ENCODE measurements around the gene TREX2.

The TREX2 gene

DNA sequence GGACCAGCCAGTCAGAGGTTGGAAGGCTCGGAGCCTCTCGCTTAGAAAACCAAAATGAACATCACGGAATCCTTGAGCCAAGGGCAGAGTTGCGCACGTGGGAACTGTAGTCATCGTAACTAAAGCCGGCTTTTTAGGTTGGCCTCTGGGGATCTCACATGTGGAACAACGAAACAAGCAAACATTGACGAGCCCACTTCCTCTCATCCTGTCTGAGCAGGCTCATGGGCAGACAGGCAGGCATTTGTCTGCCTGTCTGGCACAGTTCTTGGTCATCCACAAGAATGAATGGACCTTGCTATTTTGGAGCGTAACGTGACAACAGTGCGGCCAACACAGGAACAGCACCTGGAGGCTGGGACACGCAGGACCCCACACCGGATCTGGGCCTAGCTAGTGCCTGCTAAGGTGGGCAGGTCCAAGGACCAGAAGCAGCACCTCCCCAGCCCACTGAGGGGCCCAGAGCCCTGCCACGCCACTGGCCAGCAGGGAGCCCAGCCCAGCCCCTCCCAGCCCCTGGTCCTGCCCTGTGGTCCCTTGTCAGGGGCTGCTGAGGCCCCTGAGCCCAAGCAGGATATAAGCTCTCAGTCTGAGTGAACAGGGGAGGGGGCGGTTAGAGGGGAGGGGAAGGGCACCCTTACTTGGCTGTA, 9.2 kb upstream of the TREX2 start:
- no peak for ATAC-seq

- ATAC-seq = no peak
These were observed 5.1 kb upstream of the TREX2 start for GRCh38 chrX:153450949-153451277.

- ATAC-seq = no peak
These were observed 4.5 kb upstream of the TREX2 start for GRCh38 chrX:153450114-153450948.

DNA sequence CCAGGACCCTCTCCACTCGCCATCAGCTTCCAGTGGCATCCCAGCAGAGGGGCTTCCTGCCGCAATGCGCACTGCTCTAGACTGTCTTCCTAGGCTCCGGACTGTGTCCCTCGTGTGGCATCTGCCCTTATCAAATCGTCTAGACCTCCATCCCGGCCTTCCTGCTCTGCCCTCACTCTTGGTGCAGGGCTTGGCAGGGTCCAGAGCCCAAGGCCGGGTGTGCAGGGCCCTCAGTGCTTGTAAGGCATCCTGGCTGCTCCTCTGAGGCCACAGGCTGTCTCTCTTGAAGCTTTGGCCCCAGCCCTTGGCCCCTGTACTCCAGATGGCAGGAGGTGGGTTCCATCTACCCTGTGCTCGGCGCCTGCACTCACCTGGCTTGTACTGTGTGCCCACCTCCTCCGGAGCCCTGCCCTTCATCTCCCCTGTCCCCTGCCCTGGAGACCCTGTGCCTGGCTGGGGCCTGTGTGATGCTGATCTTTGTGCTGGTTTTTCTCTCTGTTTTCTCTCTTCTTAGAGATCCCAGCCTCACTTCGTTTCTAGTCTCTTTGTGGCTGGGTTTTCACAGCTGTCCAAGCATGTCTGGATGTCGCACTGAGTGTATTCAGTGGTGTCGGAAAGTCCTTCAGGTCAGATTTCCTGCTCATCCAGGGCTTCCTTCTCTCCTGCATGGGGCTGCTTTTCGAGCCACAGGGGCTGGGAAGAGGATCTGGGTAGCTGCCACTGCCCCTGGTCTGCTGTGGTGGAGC, 3.7 kb upstream of the TREX2 start:
- ATAC-seq = no peak

DNA sequence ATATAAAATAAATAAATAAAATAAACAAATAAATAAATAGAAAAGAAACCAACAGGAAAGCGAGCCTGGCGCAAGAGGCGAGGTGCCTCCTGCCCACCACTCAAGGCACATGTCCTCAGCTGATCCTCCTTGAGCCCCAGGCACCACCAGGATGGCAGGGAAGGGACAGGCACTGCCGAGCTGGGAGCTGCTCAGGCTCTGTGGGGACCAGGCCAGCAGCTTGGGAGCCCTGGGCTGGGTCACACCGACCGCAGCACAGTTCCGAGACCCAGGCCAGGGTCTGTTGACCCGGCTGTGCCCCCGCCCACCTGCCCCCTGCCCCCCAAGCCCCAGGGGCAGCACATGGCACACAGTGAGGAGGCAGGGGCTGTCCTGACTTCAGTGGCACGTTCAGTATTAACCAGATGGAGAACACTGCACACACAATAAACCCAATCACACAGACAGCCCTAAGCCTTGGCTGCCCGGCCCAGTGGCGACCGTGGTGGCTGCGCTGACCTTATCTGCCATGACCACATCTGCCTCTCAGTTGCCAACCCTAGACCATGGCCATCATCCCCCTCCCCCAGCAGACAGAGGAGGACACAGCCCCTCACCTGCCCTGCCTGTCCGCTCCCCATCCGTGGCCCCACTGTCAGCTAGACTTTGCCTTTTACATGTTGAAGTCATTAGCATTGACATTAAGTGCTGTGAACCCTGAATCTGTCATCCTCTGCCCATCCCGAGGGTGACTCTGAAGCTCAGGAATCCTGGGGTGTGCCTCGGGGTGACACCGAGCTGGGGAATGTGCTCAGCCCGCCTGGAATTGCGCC, 2.9 kb upstream of the TREX2 start:
- ATAC-seq = no peak

DNA sequence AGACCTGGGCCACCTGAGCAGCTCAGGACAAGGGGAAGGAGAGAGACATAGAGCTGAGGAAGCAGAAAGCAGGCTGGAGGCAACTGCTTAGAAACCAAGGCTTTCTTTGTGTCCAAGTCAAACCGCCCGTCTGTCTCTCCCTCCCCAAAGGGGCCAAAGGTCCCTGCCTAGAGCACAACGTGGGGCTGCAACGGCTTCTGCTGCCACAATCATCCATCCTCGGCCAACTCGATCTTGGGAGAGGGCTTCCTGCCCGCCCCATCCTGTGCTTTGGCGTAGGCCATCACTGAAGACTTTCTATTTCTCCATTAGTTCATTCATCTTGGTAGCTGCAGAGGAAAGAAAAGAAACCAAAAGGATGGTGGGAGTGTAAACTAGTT, 1.7 kb upstream of the TREX2 start:
- no peak for ATAC-seq

DNA sequence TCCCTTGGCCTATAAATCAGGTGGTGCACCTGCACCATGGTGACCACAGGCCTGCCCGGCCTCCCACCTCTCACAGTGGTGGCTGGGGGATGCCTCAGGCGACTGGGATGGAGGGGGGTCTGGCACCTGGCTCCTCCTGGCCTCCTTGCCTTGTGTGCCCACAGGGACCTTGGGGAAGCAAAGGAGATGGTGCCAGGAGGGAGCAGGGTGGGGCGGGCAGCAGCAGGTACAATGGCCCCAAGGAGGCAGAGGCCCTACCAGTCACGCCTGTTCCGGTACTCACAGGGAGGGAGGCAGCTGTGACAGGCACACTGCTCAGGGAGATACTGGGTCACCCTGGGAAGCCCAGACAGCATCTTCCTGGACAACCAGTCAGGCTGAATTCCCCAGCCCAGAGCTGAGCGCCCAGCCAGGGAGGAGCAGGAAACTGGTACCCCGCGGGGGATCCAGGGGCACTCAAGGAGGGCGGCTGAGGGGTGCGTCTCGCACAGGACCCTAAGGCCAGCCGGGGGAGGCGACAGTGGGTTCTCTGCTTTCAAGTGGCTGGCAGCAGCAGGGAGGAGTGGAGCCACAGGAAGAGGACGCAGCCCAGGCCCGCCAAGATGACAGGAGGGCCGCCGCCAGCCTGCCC, 1.2 kb upstream of the TREX2 start:
- ATAC-seq = no peak

GRCh38 chrX:153446636-153446936, 730 bp upstream of the TREX2 start:
- ATAC-seq = no peak

DNA sequence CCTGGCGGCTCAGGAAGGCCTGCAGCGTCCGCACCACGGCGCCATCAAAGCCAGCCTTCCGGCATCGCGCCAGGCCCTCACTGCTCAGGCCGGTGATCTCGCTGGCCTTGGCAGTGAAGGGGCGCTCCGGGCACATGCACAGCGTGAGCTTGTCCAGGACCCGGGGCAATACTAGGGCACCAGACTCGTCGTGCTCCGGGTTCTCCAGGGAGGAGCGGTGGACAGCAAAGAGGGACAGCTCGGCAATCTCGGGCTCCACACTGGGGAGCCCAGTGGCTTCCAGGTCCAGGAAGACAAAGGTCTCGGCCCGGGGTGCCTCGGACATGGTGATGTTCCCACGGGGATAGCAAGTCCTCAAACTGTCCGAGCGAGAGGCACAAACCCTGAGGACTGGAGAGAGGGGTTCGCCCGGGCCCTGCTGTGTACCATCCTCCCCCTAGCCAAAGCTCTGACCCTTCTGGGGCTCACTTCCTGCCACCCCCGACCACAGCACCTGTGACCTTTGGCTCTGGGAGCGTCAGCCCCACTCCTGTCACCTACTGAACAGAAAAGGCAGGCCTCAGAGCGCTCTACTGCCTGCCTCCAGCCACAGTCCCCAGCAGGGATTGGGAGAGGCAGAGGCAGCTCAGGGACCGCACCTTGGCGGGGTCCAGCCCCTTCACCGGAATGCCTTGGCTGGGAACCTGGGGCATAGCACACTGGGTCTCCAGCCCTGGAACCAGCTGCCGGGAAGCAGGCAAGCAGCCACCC, 575 bp downstream of the TREX2 start:
- no peak for ATAC-seq

DNA sequence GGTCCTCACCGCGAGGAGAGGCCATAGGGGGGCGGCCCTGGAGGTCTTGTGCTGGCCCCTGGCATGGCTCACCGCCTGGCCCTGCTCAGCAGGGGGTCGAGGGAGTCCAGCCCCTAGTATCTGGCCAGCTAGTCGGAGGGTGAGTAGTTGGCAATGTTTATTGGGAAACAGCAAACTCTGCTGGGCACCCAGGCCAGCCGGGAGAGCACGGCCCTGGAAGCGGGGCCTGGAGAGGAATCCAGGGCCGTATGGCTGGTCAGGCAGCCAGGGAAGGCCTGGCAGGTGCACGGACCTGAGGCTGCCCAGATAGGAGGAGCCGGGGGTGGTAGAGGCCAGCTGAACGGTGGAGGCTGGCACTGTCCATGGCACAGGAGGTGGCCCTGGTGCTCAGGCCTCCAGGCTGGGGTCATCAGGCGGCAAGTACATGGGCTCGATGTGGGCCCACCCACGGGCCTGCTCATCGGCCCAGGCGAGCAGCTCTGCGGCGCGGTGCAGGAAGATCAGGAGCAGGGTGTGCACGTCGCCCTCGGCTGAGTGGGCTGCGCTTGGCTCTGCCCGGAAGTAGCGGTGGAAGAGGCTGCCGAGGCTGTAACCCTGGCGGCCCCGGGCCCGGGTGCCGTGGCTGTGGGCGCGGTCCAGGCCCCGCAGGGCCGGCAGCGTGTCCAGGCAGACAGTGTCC, 1.4 kb downstream of the TREX2 start:
- no peak for ATAC-seq

GRCh38 chrX:153443476-153444332, 2.2 kb downstream of the TREX2 start:
- no peak for ATAC-seq

DNA sequence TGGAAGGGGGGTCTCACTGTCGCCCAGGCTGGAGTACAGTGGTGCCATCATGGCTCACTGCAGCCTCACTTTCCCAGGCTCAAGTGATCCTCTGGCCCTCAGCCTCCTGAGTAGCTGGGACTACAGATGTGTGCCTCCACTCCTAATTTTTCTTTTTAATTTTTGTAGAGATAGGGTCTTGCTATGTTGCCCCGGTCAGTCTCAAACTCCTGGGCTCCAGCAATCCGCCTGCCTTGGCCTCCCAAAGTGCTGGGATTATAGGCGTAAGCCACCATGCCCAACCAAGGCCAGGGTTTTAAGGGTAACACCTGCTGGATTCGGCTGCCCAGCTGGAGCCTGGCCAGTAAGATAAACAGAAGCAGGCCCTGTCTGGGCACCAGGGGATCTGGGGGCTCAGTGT, 3.4 kb downstream of the TREX2 start:
- ATAC-seq = no peak

GRCh38 chrX:153441981-153442380, 3.9 kb downstream of the TREX2 start:
- ATAC-seq = no peak

DNA sequence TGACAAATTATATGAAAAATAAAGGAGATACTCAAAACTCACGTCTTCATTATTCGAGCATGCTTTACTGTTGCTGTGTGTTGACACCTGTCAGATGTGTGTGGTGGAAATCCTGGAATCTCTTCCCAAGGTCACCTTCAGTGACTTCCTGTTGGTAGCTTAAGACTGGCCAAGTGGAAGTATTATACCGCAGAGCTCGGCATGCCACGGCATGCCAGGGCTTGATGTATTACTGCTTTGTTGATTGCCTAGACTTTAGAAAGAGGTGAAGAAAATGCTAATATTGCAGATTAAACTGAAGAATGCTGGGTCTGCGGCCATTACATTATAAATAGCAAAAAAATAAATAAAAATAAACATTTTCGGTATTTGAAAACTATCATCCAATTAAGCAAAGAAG, 4.6 kb downstream of the TREX2 start:
- ATAC-seq = no peak

DNA sequence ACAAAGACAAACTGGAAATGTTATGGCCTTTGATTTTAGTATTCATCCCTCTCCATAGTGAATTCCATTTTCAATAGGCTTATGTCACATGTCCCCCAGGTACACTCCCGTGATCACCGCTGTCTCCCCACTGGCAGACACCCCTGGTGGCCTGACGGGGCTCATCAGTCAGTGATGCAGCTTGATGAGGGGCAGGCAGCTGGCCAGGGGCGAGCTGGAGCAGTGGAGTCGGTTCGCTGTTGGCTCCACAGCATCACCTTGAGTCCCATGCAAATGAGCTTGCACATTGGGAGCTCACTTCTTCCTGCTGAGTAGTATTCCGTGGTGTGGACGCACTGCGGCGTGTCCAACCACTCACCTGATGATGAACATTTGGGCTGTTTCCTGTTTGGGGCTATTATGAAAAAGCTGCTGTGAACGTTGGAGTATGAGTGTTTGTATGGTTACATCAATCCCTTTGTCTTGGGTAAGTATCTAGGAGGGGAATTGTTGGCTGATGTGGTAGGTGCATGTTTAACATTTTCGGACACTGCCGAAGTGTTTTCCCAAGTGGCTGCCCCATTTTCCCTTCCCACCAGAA, 5.2 kb downstream of the TREX2 start:
- ATAC-seq = no peak

DNA sequence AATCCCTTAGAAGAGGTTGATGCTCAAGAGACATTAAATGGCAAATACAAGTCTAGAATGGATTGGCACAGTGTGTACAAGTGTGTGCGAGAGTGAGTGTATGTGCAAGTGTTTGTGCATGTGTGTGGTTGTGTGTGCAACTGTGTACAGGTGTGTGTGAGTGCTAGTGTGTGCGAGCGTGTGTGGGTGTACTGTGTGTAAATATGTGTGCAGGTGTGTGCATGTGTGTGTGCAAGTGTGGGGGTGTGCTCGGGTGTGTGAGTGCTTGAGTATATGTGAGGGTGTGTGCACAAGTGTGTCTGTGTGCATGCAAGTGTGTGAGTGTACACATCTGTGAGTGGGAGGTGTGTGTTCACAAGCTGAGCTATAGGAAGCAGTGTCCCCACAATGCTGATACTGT, 5.9 kb downstream of the TREX2 start:
- ATAC-seq = no peak

- no peak for ATAC-seq
These were observed 7.3 kb downstream of the TREX2 start for GRCh38 chrX:153438532-153438931.

DNA sequence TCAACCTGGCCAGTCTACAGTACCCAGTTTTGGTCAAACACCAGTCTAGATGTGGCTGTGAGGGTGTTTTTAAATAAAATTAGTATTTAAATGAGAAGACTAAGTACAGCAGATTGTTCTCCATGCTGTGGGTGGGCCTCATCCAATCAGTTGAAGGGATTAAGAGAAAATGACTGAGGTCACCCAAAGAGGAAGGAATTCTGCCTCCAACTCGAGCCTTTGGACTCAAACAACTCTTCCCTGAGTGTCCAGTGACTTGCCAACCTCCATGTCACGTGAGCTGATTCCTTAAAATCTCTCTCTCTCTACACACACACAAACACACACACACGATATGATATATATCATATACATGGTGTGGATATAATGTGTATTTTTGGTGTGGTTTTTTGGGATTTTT, 10.0 kb downstream of the TREX2 start:
- ATAC-seq = no peak

- no peak for ATAC-seq
These were observed 11.1 kb downstream of the TREX2 start for GRCh38 chrX:153434801-153435200.

DNA sequence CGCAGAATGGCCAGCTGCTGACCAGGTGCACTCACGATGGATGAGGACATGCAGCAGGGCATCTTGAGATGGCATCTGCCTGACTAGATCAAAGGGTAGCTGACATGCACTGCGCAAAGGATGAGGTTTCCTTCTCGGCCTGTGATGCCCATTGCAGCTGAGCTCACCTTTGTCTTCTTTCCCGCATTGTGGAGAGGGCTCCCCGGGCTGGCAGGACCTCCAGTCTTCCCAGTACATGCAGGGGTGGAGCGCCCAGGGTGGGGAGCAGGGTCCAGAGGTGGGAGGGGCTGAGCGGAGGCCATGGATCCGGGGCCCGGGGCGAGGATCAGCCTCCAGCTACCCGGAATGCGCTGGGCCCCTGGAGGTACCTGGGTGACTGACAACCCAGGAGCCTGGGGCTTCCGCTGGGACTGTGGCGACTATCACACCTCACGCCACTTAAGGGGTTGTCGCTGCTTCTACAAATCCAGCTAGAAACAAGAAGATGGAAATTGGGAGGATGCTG, 12.0 kb downstream of the TREX2 start:
- ATAC-seq = no peak

Data from activated CD4-positive, CD25-positive, alpha-beta regulatory T cell treated with anti-CD3 and anti-CD28 coated beads, Interleukin-2, amount 50 U/mL, for 24 hours (primary cell).